MM.1S (cell line): Measurements from ENCODE around the gene CHST9.

Source experiments
- EZH2 ChIP-seq: fragments of 300-600 bp; sonication (generic); optimal IDR thresholded peaks from 2 replicates; pipeline ENCODE3; 2017; ENCODE audit warnings: low read depth, mild to moderate bottlenecking, antibody characterized with exemption, low read length, mixed read lengths
- EZH2phosphoT487 ChIP-seq: fragments of 300-600 bp; sonication (generic); IDR thresholded peaks from 2 replicates; pipeline ENCODE4 v1.6.1; 2018; ENCODE audit warnings: antibody characterized with exemption, low read length
- TF ChIP-seq, protein P1 (sequence below): fragments of 300-600 bp; sonication (generic); IDR thresholded peaks from 2 replicates; pipeline ENCODE4 v1.5.1; 2016; ENCODE audit warnings: antibody characterized with exemption, low read length, mixed read lengths

GRCh38 chr18:27110319-27110718, 74.8 kb downstream of the CHST9 start:
- TF ChIP-seq, protein P1, sequence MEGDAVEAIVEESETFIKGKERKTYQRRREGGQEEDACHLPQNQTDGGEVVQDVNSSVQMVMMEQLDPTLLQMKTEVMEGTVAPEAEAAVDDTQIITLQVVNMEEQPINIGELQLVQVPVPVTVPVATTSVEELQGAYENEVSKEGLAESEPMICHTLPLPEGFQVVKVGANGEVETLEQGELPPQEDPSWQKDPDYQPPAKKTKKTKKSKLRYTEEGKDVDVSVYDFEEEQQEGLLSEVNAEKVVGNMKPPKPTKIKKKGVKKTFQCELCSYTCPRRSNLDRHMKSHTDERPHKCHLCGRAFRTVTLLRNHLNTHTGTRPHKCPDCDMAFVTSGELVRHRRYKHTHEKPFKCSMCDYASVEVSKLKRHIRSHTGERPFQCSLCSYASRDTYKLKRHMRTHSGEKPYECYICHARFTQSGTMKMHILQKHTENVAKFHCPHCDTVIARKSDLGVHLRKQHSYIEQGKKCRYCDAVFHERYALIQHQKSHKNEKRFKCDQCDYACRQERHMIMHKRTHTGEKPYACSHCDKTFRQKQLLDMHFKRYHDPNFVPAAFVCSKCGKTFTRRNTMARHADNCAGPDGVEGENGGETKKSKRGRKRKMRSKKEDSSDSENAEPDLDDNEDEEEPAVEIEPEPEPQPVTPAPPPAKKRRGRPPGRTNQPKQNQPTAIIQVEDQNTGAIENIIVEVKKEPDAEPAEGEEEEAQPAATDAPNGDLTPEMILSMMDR, result no peak
- TF ChIP-seq EZH2phosphoT487, result no peak
- no peak for TF ChIP-seq EZH2
